ENCODE measurements around the gene COL26A1.

Gene COL26A1

DNA sequence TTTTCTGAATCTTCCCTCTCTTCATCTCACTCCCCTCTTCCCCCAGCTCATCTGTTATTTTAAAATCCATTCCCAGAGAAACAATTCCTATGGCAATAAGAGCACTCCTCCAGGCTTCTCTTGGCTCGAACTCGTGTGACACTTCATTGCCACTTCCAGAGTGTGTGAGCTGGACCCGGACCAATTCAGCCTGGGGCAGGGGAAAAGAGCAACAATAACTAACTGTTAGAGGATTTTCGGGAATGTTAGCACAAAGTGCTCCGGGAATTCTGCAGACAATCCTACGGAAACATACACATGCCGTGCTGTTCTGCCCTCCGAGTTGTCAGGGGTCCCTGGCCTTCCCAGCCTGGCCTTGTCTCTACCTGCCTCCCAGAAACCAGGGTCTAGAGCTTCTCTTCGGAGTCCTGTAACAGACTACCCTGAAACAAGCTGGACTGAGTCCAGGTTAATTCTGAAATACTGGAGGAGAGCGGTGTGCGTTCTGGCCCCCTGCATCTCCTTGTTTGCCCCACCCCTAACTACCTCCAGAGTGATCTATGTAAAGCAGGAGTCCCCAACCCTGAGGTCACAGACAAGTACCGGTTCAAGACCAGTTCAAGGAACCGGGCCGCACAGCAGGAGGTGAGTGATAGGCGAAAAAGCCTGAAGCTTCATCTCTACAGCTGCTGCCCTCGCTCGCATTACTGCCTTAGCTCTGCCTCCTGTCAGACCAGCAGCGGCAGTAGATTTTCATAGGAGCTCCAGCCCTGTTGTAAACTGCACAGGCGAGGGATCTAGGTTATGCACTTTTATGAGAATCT lies 11.3 kb downstream of the COL26A1 start:
- ATAC-seq: no peak

DNA sequence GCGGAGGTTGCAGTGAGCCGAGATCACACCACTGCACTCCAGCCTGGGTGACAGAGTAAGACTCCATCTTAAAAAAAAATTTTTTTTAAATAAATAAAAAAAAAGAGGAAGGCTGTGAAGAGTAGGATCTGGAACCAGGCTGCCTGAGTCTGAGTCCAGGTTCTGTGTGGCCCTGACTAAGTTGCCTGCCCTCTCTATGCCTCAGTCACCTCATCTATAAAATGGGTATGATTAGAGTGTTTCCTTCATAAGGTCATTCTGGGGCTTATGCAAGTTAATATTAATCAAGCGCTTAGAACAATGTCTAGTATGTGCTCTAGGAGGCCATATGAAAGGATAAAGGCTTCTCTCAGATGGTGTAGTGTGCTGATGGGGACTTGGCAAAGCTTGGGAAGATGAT lies 12.3 kb downstream of the COL26A1 start:
- no peak for ATAC-seq

DNA sequence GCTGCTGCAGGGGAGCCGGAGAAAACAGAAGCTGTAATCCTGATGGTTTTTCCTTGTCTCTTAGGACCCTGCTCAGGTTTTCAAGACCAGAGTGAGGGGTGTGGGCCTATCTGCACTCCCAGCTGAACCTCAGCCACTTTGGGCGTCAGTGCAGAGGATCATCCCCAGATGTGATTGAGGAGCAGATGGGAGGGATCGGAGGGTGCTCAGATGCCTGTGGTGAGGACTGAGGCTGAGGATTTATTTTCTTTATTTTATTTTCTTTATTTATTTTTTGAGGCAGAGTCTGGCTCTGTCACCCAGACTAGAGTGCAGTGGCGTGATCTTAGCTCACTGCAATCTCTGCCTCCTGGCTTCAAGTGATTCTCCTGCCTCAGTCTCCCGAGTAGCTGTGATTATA lies 13.9 kb downstream of the COL26A1 start:
- ATAC-seq: no peak

DNA sequence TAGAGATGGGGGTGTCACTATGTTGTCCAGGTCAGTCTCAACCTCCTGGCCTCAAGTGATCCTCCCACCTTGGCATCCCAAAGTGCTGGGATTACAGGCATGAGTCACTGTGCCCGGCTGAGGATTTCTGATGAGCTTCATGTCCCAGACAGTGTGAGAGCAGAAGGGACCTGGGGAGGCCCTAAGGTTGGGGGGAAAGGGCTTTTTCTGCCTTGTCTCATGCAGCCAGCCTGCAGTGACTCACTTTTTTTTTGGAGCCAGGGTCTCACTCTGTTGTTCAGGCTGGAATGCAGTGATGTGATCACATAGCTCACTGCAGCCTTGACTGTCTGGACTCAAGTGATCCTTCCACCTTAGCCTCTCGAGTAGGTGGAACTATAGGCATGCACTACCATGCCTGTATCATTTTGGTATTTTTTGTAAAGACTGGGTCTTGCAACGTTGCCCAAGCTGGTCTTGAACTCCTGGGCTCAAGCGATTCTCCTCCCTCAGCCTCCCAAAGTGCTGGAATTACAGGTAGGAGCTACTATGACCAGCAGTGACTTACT lies 14.6 kb downstream of the COL26A1 start:
- no peak for ATAC-seq

- no peak for ATAC-seq
These were observed 16.1 kb downstream of the COL26A1 start for GRCh38 chr7:101378751-101379174.

DNA sequence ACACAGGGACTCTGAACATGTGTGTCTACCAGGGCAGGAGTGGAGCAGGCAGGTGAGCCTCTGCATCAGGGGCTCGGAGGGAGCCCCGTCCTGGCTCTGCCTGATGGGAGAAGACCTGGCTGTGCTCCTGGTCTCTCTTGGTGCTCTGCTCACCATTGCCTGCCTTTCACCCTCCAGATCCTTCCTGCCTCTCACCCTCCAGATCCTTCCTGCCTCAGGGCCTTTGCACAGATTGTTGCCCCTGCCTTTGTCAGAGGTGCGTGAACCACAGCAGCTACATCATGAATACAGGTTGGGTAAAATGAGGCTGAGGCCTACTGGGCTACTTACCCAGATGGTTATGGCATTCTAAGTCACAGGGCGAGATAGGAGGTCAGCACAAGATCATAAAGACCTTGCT lies 16.6 kb downstream of the COL26A1 start:
- ATAC-seq: no peak

DNA sequence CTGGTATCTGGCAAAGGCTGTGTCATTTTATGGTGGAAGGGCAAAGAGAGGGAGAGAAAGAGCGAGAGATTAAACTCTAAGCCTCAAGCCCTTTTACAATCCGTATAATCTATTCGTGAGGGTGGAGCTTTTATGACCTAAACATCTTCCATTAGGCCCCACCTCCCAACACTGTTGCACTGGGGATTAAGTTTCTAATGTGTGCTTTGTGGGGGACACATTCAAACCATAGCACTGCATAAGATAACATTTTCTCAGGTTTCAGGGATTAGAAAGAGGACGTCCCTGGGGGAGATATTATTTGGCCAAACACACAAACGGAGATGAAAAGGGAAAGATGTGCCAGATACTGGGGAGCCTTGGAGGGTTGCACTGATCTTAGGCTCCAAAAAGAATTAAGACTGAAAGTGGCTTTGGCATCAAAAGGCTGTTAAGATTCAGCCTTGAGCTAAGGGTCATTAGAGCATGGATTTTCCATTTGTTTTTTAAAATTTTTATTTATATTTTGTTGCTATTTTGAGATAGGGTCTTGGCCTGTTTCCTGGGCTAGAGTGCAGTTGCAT lies 19.0 kb downstream of the COL26A1 start:
- ATAC-seq: no peak

- no peak for ATAC-seq
These were observed 20.3 kb downstream of the COL26A1 start for GRCh38 chr7:101382937-101383336.

DNA sequence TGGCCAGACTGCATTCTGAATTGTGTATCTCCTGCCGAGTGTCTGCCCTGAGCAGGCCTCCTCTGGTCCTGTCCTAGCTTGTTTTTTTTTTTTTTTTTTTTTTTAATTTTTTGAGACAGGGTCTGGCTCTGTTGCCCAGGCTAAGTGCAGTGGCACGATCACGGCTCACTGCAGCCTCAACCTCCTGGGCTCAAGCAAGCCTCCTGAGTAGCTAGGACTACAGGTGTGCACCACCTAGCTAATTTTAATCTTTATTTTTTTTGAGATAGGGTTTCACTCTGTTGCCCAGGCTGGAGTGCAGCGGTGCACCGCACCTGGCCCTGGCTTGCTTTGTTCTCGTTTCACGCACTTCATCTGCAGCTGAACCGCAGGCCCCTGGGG lies 23.5 kb downstream of the COL26A1 start:
- ATAC-seq: no peak

DNA sequence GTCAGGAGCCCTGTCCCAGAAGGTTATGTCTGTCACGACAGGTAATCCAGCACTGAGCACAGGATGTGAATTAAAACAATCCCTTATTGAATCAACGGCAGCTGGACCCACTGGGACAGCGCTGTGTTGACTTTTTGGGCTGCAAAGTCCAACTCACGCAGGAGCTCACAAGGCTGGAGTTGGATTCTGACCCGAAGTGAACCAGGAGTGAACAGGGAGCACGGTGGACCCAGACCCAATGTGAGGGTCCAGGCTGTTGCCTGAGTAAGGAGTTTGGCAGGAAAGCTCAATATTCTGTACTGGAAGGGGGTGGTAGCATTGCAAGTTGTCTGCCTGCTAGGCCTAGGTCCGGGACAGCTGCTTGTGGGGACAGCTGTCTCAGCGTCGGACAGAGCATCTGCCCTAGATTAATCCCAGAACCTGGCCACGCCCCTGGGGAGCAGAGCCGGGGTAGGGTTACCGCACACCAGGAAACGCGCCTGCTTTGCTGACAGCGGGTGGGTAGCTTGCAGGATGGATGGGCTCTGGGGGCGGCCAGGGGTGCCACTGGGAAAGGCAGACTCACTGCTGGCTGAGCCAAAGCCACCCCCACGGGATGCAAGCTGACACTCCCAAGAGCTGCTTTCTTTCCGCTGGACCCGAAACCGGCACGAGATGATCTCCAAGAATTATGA lies 24.0 kb downstream of the COL26A1 start:
- ATAC-seq: no peak

DNA sequence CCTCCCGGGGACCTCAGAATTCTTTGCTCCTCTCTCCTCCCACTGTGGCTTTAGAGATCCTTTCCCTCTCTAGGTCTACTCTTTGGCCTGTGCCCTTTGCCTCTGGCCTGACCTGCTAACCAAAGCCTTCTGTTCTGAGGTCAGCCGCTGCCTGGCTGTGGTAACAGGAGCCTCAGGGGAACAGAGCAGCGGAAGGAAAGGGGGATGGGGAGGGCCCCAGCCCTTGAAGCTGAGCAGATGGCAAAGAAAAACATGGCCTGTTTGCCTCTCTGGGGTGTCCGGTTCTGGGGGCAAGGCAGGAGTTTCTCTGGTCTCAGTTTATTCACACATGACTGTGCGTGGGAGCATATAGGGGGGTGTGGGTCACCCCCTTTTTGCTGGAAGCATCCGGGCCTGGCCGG lies 28.2 kb downstream of the COL26A1 start:
- ATAC-seq: peak in 1 of 2 donors; percentile 59

GRCh38 chr7:101391991-101392390 lies 29.3 kb downstream of the COL26A1 start:
- no peak for ATAC-seq

GRCh38 chr7:101393865-101394264 lies 31.2 kb downstream of the COL26A1 start:
- no peak for ATAC-seq

GRCh38 chr7:101395376-101395775 lies 32.7 kb downstream of the COL26A1 start:
- no peak for ATAC-seq

- no peak for ATAC-seq
These were observed 34.6 kb downstream of the COL26A1 start for GRCh38 chr7:101397243-101397642.

DNA sequence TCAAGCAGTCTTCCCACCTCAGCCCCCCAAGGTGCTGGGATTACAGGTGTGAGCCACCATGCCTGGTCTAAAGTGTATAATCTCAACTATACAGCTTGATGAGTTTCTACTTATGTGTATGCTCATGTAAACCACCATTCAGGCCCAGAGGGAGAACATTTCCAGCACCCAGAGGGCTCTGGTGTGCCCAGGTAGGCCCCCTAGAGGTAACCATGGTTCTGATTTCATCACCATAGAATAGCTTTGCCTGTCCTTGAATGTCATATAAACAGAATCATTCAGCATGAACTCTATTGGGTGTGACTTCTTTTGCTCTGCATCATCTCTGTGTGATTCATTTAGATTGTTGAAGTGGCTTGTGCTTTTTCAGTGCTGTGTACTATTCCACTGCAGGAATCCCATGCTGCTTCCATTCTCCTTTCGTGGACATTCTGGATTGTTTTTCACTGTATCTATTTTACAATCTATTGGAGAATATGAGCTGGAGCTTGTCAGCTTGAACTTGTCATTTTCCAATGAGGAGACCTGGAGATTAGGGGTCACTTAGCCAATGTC lies 35.2 kb downstream of the COL26A1 start:
- no peak for ATAC-seq

DNA sequence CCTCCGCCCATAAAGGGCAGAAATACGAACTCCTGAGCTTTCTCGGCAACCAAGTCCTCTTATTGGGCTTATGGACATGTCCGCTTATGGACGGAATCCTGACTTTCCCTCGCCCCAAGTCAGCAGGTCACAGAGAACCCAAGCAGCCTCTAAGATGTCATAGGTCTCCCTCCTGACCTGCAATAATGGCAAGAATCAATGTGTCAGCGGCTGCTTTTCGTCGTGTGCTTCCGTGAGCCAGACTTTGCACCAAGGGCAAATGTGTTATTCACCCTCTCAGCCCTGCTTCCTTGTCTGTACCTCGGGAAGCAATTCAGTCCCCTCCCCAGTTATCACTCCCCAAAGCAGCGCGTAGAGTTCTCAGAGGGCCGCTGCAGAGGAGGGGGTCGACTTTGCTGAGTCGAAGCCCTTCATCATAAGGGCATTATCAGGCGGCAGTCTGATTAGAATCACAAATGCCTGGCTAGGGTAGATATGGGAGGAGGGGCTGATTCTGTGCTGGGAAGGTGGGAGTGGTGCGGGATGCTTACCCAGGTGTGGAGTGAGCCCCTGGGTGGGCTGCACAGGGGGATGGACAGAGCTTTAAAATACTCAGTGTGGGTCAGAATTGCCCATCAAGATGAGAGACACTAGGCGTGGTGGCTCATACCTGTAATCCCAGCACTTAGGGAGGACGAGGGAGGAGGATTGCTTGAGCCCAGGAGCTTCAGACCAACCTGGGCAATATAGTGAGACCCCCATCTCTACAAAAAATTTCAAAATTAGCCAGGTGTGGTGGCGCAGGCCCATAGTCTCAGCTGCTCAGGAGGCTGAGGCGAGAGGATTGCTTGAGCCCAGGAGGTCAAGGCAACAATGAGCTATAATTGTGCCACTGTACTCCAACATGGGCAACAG lies 36.0 kb downstream of the COL26A1 start:
- no peak for ATAC-seq

DNA sequence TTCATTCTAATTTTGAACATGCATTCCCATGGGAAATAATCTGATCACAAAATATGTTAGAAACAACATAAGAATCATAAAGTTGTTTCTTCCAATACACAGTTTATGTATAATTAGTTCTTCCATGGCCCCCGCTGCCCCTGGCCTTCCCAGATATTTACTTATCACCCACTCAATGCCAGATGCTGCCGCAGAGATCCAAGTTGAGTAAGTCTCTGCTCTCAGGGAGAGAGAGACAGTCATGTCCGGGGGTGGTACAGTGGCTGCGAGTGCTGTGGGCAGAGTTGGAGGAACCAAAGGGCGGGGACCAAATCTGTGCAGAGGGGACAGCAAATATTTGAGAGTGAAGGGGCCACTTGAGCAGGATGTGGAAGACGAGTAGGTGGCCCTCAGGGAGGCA lies 37.1 kb downstream of the COL26A1 start:
- ATAC-seq: no peak

DNA sequence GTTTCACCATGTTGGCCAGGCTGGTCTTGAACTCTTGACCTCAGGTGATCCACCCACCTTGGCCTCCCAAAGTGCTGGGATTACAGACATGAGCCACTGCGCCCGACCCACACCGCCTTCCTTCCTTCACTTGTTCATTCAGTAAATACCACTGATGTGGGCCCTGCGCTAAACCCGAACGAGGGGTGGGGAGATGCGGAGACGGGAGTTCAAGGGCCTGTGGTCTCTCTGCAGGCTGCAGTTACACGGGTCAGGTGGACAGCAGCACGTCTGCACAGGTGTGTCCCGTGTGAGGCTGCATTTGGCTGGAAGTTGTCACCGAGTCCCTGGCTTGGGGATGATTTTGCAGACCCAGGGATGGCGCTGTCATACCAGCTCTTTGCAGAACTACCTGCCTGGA lies 38.1 kb downstream of the COL26A1 start:
- ATAC-seq: no peak

GRCh38 chr7:101401390-101402080 lies 38.9 kb downstream of the COL26A1 start:
- no peak for ATAC-seq

GRCh38 chr7:101402081-101402779 lies 39.6 kb downstream of the COL26A1 start:
- no peak for ATAC-seq

Data from activated CD4-positive, CD25-positive, alpha-beta regulatory T cell treated with anti-CD3 and anti-CD28 coated beads, Interleukin-2, amount 50 U/mL, for 24 hours (primary cell).